ENCODE results near the gene UAP1L1.
A peak's percentile ranks its signal among the peaks of the same experiment; 100 is the strongest.
"Not testable (repeated sequence)": the region's sequence is repeated elsewhere in the genome, so short reads cannot be mapped to it uniquely, and the experiment has no call there.

The UAP1L1 gene, protein sequence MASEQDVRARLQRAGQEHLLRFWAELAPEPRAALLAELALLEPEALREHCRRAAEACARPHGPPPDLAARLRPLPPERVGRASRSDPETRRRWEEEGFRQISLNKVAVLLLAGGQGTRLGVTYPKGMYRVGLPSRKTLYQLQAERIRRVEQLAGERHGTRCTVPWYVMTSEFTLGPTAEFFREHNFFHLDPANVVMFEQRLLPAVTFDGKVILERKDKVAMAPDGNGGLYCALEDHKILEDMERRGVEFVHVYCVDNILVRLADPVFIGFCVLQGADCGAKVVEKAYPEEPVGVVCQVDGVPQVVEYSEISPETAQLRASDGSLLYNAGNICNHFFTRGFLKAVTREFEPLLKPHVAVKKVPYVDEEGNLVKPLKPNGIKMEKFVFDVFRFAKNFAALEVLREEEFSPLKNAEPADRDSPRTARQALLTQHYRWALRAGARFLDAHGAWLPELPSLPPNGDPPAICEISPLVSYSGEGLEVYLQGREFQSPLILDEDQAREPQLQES

GRCh38 chr9:137077010-137077747 lies at the start of gene UAP1L1:
UAP1L1 (plus strand) TSS chr9:137077517; CDS start chr9:137077533, 16 bp downstream.
- peak in 1 of 2 experiments; percentile 21 for DNase-seq

- DNase-seq: peak in 1 of 2 experiments; percentile 60
Measured at GRCh38 chr9:137028263-137029057, 48.9 kb upstream of the UAP1L1 start.

- DNase-seq: peak in 1 of 2 experiments; percentile 33
Measured at GRCh38 chr9:137029058-137029936, 48.0 kb upstream of the UAP1L1 start.

DNA sequence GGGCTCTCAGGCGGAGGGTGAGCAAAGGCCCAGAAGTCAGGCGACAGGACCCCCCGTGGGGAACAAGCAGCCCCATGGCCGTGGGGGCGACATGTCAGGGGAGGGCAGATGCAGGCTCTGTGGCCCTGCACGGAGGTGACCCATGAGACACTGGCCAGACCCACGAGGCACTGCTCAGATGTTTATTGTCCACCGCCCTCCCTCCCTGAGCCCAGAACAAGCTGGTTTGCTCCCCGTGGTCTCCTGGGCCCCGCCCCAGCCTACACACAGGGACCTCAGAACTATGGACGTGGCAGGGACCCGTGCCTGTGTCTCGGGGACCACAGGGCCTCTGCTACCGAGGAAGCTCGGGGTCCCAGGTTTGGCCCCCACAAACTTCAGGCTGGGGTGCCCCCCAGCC lies 47.3 kb upstream of the UAP1L1 start:
- DNase-seq: no peak

- DNase-seq: no peak
Measured at GRCh38 chr9:137030538-137031527, 46.5 kb upstream of the UAP1L1 start.

DNA sequence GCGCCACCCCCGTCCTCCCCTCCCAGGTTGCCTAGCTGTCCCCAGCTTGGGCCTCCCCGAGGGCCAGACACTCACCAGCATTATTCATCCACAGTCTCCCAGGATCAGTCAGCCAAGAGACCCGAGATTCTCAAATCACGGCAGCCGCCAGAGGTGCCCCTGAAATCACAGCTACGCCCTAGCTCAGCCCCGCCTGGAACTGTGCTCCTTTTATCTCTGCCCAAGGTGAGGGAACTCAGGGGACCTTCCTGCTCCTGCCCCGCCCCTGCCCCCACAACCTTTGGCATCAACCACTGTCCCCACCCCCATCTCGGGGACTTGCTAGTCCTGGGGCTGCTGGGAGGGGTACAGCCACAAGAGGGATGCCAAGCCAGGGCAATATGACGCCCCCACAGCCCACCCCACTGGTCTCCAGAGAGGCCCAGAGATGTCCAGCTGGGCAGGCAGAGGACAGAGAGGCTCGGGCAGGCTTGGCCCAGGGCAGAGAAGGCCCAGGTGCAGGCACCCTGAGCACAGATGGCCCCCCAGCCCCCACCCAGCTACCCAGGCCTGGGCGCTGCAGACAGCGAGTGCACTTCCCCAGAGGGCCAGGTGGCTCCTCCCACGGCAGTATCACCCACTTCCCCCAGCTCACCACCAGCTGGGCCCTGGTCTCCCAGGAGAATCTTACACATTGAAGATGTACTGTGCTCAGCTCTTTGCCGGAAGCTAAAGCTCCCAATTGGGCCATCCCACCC lies 45.2 kb upstream of the UAP1L1 start, which contains the start of gene FUT7:
Gene FUT7, minus strand, starts transcription at position 185 of the 737 bp plus-strand sequence. Its CDS starts 97 bp downstream, at position 88.
- no peak for DNase-seq

- no peak for DNase-seq
Measured at GRCh38 chr9:137032858-137033257, 44.5 kb upstream of the UAP1L1 start.

DNA sequence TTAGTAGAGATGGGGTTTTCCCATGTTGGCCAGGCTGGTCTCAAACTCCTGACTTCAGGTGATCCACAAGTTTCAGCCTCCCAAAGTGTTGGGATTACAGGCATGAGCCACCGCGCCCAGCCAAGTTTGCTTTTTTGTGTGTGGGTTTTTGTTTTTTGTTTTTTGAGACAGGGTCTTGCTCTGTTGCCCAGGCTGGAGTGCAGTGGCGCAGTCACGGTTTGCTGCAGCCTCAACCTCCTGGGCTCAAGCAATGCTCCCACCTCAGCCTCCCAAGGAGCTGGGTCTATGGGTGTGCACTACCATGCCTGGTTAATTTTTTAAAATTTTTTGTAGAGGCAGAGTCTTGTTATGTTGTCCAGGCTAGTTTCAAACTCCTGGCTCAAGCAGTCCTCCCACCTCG lies 43.8 kb upstream of the UAP1L1 start:
- not testable (repeated sequence) for DNase-seq

DNA sequence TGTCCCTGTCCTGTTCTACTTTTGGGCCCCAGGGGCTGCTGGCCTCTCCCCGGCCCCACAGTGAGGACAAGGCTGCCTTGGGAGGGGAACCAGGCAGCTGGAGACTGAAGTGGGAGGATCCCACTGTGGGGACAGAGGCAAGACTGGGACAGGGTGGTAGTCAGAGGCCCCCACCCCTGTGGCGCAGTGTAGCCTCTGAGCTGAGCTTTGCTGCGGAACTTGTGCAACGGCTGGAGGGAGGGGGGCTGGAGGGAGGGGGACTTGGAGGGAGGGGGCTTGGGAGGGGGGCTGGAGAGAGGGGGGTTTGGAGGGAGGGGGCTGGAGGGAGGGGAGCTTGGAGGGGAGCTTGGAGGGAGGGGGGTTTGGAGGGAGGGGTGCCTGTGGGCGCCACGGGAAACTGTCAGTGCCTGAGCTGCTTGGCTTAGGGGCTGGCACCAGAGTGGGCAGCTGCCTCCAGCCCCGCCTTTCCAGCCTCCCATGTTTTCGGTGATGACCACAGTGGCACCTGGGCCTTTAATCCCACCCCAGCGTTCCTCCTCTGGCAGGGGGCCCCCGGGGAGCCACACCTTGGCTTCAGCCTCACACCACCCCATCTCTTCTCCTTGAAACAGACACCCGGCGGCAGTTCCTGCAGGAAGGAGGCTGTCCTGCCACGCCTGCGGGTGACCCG lies 43.1 kb upstream of the UAP1L1 start:
- no peak for DNase-seq

DNA sequence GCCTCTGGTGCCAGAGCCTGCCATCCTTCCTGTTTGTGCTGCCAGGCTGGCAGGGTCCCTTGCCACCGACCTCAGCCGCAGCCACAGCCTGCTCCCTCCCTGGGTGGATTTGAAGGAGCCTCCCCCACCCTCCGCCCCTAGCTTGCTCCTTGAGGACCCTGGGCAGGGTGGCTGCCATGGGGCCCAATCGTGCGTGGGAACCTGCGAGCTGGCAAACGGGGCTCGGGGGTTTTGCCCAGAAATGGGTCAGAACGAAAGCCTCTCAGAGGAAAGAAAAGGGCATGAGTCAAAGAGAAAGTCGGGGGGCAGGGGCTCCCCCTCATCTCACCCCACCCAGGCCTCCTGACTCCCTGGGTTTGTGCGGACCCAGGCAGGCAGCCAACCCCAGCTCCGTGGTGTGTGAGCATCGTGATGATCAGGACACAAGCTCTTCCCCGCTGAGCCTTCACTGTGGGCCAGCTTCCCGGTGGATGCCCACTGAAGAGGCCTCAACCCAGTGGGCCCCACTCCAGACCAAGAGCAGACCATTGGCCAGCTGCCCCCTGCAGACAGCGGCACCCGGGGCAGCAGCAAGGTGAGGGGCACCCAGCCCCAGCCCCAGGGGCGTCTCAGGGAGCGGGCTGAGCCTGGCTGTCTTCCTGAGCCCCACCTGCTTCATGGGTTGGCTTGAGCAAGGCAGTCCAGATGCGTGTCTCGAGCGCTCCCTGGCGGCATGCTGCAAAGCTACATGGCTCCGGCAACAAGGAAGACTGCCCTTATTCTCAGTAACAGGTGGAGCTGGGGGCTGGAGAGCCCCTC lies 42.4 kb upstream of the UAP1L1 start:
- DNase-seq: peak; percentile 8 to 77

DNA sequence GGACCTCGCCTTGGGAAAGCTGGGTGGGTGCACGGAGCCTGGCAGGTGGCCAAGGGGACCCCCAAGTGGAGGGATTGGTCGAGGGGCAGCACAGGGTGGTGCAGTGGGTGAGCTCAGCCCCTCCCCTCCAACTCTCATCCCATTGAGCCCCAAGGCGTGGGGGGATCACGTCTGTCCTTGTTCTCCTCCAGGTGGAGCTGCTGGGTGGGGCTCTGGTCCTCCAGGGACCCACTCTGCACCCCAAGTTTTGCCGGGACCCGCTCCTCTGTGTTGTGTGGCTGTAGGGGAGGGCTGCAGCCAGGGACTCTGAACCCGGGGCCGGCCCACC lies 41.8 kb upstream of the UAP1L1 start:
- no peak for DNase-seq

- DNase-seq: no peak
Measured at GRCh38 chr9:137035937-137036336, 41.4 kb upstream of the UAP1L1 start.

GRCh38 chr9:137037035-137037434 lies 40.3 kb upstream of the UAP1L1 start:
- DNase-seq: no peak

GRCh38 chr9:137037483-137037882 lies 39.8 kb upstream of the UAP1L1 start:
- DNase-seq: no peak

DNA sequence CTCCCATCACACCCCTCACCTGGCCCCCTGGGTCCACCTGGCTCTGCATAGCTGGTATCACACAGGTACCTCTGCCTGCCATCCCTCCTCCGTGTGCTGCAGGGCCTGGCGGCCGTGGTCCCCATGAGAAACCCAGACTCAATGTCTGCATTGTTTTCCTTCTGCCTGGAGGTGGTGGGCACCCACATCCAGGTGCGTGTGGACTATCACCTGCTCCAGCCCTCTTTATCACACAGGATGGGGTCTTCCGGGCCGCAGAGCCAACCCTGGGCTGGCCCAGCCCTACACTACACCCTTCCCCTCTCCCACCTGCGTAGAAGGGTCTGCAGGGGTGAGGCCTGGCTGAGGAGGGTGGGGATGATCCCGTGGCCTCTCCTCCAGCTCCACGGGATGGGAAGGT lies 38.4 kb upstream of the UAP1L1 start:
- no peak for DNase-seq

DNA sequence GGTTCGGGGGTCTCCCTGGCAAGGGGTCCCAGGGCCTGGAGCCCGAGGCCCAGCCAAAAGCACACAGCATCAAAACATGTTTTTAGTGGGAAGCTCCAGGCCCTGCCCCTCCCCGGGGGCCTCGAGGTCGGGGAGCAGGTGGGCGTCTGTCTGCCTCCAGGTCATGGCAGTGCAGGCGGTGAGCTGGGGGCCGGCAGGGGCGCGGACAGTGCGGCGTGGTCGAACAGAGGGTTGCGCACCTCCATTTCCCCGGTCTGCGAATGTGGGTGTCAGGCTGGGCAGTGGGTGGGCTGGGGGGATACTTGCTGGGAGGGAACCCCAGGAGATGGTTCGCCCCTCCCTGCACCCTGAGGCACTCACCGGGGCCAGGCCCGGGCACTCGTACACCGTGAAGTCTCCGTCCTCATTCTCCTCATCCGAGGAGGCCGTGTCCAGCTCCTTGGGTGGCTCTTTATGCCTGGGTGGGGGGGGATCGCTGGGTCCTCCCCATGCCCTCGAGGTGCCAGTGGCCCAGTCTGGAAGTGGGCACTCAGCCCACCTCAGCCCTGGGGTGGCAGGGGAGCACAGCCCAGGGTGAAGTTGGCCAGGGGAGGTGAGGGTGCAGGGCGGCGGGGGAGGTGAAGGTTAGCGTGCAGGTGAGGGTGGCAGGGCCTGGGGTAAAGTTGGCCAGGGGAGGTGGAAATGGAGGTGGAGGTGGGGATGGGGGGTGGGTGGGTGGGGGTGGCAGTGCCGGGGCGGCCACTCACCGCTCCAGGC lies 37.5 kb upstream of the UAP1L1 start:
- no peak for DNase-seq

DNA sequence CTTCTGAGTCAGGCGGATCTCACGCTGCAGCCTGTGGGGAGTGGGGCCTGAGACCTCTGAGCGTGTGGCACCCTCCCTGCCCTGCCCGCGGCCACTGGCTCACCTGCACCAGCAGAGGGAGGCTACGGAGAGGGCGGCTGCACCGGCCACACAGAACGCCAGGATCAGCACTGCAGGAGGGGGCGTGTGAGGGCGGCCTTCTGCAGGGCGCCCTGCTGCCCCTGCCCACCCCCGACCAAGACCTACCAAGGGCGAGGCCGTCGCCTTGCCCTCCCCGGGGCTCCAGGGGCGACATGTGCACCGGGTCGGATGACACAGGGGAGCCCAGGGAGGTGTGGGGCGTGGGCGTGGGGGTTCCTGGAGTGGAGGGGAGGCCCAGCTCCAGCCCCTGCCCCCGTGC lies 36.7 kb upstream of the UAP1L1 start:
- no peak for DNase-seq

DNA sequence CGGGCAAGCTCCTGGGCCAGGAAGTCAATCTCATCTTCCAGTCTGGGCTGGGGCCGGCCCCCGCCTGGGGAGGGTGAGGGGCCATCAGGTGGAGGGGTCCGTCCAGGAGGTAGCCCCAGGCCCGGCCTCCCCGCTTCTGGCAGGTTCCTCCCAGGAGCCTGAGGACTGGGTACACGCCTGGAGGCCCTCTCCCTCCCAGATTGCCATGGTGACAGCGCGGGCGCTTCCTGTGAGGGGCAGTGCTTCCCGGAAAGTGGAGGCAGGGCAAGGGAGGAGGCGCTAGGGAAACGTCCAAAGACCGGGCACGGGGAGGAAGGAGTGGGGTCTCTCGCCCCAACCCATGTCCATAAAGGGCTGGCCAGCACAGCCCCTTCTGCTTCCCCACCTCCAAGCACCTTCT lies 36.2 kb upstream of the UAP1L1 start:
- no peak for DNase-seq
